ENCODE measurements around the gene ACTRT2.

The ACTRT2 gene

GRCh38 chr1:3000214-3000613, 21.1 kb upstream of the ACTRT2 start:
- no peak overlapping the region for H3K27ac ChIP-seq
- TF ChIP-seq CTCF (conservative IDR thresholded peaks at IDR 0.05): no peak
- TF ChIP-seq ZFX (IDR thresholded peaks at IDR 0.05): no peak

GRCh38 chr1:3000671-3001470, 20.4 kb upstream of the ACTRT2 start:
- TF ChIP-seq ZFX (IDR thresholded peaks at IDR 0.05): no peak
- no peak for TF ChIP-seq CTCF (conservative IDR thresholded peaks at IDR 0.05)
- H3K27ac ChIP-seq: no peak overlapping the region

- no peak for TF ChIP-seq CTCF (conservative IDR thresholded peaks at IDR 0.05)
- TF ChIP-seq ZFX (IDR thresholded peaks at IDR 0.05): no peak
These were observed 19.6 kb upstream of the ACTRT2 start for GRCh38 chr1:3001471-3002348.

GRCh38 chr1:3002349-3003038, 18.8 kb upstream of the ACTRT2 start:
- no peak for TF ChIP-seq CTCF (conservative IDR thresholded peaks at IDR 0.05)
- TF ChIP-seq ZFX (IDR thresholded peaks at IDR 0.05): no peak
- no peak overlapping the region for H3K27ac ChIP-seq

More at GRCh38 chr1:3001471-3002348, 19.6 kb upstream of the ACTRT2 start:
- no peak overlapping the region for H3K27ac ChIP-seq

GRCh38 chr1:3003039-3003940, 18.0 kb upstream of the ACTRT2 start:
- no peak overlapping the region for H3K27ac ChIP-seq
- no peak for TF ChIP-seq ZFX (IDR thresholded peaks at IDR 0.05)
- no peak for TF ChIP-seq CTCF (conservative IDR thresholded peaks at IDR 0.05)

- no peak overlapping the region for H3K27ac ChIP-seq
- TF ChIP-seq CTCF (conservative IDR thresholded peaks at IDR 0.05) (no peak), ZFX (IDR thresholded peaks at IDR 0.05) (no peak)
These were observed 17.4 kb upstream of the ACTRT2 start for GRCh38 chr1:3003941-3004270.

All from C4-2B (cell line).